ENCODE data around the gene MAGI1.

DNA sequence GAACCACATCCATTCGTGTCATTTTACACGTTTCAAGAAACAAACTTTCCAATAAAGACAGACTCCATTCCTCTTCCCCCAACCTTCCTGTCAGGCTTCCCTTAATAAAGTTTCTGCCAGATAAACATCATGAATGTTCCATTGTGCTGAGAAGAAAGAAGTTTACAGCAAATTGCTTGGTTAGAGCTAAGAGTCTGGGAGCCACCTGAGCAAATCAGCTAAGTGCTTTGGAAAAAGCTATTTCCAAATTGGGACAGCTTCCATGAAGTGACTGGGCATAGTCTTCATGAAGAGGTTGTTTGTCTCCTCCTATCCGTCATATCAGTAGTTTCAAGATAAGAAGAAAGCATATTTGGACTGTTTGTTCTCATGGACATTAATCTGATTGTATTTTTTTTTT lies 77.0 kb downstream of the MAGI1 start:
- TF ChIP-seq, protein P1, sequence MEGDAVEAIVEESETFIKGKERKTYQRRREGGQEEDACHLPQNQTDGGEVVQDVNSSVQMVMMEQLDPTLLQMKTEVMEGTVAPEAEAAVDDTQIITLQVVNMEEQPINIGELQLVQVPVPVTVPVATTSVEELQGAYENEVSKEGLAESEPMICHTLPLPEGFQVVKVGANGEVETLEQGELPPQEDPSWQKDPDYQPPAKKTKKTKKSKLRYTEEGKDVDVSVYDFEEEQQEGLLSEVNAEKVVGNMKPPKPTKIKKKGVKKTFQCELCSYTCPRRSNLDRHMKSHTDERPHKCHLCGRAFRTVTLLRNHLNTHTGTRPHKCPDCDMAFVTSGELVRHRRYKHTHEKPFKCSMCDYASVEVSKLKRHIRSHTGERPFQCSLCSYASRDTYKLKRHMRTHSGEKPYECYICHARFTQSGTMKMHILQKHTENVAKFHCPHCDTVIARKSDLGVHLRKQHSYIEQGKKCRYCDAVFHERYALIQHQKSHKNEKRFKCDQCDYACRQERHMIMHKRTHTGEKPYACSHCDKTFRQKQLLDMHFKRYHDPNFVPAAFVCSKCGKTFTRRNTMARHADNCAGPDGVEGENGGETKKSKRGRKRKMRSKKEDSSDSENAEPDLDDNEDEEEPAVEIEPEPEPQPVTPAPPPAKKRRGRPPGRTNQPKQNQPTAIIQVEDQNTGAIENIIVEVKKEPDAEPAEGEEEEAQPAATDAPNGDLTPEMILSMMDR (IDR thresholded peaks at IDR 0.05 in 2 of 3, conservative IDR thresholded peaks at IDR 0.05 in 1 of 3; ENCODE audit: borderline replicate concordance in 1 of 3, insufficient read depth in 1 of 3, low read depth in 2 of 3, low read length in 2 of 3), result no peak
- TF ChIP-seq POLR2A (IDR thresholded peaks at IDR 0.05; ENCODE audit: borderline replicate concordance, extremely low read depth, insufficient read depth, insufficient read length) (no peak), POLR2AphosphoS5 (IDR thresholded peaks at IDR 0.05; ENCODE audit: low read depth, low read length) (no peak), SP1 (IDR thresholded peaks at IDR 0.05; ENCODE audit: low read depth) (no peak), EGR1 (IDR thresholded peaks at IDR 0.05; ENCODE audit: low read depth) (no peak), EZH2 (IDR thresholded peaks at IDR 0.05) (no peak), RAD21 (IDR thresholded peaks at IDR 0.05; ENCODE audit: low read depth) (no peak), EZH2phosphoT487 (IDR thresholded peaks at IDR 0.05; ENCODE audit: borderline replicate concordance) (no peak), SRF (IDR thresholded peaks at IDR 0.05; ENCODE audit: low read depth) (no peak), JUND (IDR thresholded peaks at IDR 0.05) (no peak)
- TF ChIP-seq, protein P2, sequence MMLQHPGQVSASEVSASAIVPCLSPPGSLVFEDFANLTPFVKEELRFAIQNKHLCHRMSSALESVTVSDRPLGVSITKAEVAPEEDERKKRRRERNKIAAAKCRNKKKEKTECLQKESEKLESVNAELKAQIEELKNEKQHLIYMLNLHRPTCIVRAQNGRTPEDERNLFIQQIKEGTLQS (IDR thresholded peaks at IDR 0.05), result no peak
- TF ChIP-seq, protein P3, sequence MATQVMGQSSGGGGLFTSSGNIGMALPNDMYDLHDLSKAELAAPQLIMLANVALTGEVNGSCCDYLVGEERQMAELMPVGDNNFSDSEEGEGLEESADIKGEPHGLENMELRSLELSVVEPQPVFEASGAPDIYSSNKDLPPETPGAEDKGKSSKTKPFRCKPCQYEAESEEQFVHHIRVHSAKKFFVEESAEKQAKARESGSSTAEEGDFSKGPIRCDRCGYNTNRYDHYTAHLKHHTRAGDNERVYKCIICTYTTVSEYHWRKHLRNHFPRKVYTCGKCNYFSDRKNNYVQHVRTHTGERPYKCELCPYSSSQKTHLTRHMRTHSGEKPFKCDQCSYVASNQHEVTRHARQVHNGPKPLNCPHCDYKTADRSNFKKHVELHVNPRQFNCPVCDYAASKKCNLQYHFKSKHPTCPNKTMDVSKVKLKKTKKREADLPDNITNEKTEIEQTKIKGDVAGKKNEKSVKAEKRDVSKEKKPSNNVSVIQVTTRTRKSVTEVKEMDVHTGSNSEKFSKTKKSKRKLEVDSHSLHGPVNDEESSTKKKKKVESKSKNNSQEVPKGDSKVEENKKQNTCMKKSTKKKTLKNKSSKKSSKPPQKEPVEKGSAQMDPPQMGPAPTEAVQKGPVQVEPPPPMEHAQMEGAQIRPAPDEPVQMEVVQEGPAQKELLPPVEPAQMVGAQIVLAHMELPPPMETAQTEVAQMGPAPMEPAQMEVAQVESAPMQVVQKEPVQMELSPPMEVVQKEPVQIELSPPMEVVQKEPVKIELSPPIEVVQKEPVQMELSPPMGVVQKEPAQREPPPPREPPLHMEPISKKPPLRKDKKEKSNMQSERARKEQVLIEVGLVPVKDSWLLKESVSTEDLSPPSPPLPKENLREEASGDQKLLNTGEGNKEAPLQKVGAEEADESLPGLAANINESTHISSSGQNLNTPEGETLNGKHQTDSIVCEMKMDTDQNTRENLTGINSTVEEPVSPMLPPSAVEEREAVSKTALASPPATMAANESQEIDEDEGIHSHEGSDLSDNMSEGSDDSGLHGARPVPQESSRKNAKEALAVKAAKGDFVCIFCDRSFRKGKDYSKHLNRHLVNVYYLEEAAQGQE (IDR thresholded peaks at IDR 0.05; ENCODE audit: low read depth), result no peak
- TF ChIP-seq, protein P4, sequence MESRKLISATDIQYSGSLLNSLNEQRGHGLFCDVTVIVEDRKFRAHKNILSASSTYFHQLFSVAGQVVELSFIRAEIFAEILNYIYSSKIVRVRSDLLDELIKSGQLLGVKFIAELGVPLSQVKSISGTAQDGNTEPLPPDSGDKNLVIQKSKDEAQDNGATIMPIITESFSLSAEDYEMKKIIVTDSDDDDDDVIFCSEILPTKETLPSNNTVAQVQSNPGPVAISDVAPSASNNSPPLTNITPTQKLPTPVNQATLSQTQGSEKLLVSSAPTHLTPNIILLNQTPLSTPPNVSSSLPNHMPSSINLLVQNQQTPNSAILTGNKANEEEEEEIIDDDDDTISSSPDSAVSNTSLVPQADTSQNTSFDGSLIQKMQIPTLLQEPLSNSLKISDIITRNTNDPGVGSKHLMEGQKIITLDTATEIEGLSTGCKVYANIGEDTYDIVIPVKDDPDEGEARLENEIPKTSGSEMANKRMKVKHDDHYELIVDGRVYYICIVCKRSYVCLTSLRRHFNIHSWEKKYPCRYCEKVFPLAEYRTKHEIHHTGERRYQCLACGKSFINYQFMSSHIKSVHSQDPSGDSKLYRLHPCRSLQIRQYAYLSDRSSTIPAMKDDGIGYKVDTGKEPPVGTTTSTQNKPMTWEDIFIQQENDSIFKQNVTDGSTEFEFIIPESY (IDR thresholded peaks at IDR 0.05; ENCODE audit: extremely low read depth, insufficient replicate concordance, low read length), result no peak
